ENCODE data around the gene SESN2.
"Not testable (repeated sequence)": the region's sequence is repeated elsewhere in the genome, so short reads cannot be mapped to it uniquely, and the experiment has no call there.

Gene SESN2

GRCh38 chr1:28291711-28292110 lies 32.4 kb downstream of the SESN2 start:
- DNase-seq: no peak

GRCh38 chr1:28295936-28296335 lies 36.6 kb downstream of the SESN2 start:
- DNase-seq: no peak

GRCh38 chr1:28296401-28297261 lies 37.3 kb downstream of the SESN2 start:
- DNase-seq: no peak

GRCh38 chr1:28297826-28298225 lies 38.5 kb downstream of the SESN2 start:
- DNase-seq: peak; percentile 25

GRCh38 chr1:28298438-28298837 lies 39.1 kb downstream of the SESN2 start:
- DNase-seq: no peak

GRCh38 chr1:28301368-28302174 lies 42.3 kb downstream of the SESN2 start:
- no peak for DNase-seq

- no peak for DNase-seq
These were observed 42.9 kb downstream of the SESN2 start for GRCh38 chr1:28302247-28302646.

GRCh38 chr1:28306301-28306949 lies 47.1 kb downstream of the SESN2 start:
- DNase-seq: no peak

- DNase-seq: no peak
These were observed 49.4 kb downstream of the SESN2 start for GRCh38 chr1:28308750-28309149.

GRCh38 chr1:28309702-28310101 lies 50.4 kb downstream of the SESN2 start:
- no peak for DNase-seq

- peak; percentile 64 for DNase-seq
These were observed 54.6 kb downstream of the SESN2 start for GRCh38 chr1:28313702-28314546.

GRCh38 chr1:28314547-28314941 lies 55.2 kb downstream of the SESN2 start:
- DNase-seq: peak; percentile 77

- DNase-seq: no peak
These were observed 57.7 kb downstream of the SESN2 start for GRCh38 chr1:28317014-28317413.

GRCh38 chr1:28322194-28322593 lies 62.9 kb downstream of the SESN2 start:
- no peak for DNase-seq

- no peak for DNase-seq
These were observed 64.4 kb downstream of the SESN2 start for GRCh38 chr1:28323720-28324119.

- DNase-seq: peak; percentile 40
These were observed 67.2 kb downstream of the SESN2 start for GRCh38 chr1:28326515-28326914.

- DNase-seq: peak; percentile 75
These were observed 67.7 kb downstream of the SESN2 start for GRCh38 chr1:28326984-28327383.

- DNase-seq: not testable (repeated sequence)
These were observed 68.1 kb downstream of the SESN2 start for GRCh38 chr1:28327431-28327830.

- no peak for DNase-seq
These were observed 68.9 kb downstream of the SESN2 start for GRCh38 chr1:28328228-28328648.

- peak; percentile 40 for DNase-seq
These were observed 70.3 kb downstream of the SESN2 start for GRCh38 chr1:28329395-28330153.

Measured in suppressor macrophage treated with lipopolysaccharide for 4 hours (primary cell).